Kidney glomerular epithelial cell (primary cell): Measurements from ENCODE around the gene CEP131.

ENCODE experiments used
- DNase-seq: peaks from one replicate; lab custom pipeline; 2025; lab: John Stamatoyannopoulos, UW

The CEP131 gene

DNA sequence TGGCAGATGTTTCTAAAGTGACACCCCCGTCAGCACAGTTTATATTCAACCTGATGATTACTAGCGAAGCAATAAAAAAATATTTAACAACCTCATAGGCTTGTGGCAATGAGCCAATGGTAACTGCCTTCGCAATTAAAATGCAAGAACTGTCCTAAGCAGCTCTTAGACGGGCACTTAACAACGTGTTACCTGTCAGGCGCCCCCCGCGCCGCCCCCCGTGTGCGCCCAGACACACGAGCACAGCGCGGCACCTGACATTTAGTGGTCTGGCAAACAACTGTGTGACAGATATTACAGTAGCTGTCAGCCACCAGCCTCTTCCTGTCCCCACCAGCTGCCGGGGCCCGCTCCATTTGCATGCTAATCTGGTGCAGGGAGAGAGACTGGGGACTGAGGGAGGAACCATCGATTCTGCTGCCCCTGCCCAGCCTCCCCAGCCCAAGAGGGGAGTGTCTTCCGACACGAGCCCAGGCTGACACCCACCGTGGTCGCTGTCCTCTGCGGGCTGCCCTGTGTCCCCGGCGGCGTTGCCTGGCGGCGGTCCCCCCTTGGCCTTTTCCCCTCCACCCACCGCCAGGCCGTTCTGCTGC is 29.0 kb upstream of the CEP131 start:
- DNase-seq = no peak

DNA sequence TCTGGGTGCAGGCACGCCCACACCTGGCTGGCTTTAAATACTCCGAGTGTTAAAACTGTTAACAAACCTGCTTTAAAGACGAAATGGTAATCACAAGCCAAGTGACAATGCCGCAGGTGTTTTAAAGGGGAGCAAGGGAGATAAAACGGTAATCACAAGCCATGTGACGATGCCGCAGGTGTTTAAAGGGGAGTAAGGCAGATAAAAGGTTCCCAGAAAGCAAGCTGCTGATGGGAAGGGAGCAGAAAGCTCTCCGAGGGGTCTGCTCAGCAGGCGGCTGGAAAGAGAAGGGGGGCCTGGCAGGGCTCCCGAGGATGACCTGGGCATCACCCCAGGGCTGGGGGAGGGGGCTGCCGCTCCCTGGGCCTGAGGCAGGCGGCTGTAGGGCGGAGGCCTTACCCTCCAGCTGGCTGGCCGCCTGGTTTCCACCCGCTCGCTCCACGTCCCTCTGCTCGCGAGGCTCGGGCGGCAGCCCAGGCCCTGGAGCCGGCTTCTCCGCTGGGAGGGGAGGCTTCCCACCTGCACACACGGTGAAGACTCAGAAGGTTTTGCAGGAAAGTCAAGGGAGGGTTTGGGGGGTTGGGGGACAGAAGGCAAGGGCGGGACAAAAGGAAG is 28.4 kb upstream of the CEP131 start:
- no peak for DNase-seq

GRCh38 chr17:81250286-81251093 is 27.7 kb upstream of the CEP131 start:
- no peak for DNase-seq

DNA sequence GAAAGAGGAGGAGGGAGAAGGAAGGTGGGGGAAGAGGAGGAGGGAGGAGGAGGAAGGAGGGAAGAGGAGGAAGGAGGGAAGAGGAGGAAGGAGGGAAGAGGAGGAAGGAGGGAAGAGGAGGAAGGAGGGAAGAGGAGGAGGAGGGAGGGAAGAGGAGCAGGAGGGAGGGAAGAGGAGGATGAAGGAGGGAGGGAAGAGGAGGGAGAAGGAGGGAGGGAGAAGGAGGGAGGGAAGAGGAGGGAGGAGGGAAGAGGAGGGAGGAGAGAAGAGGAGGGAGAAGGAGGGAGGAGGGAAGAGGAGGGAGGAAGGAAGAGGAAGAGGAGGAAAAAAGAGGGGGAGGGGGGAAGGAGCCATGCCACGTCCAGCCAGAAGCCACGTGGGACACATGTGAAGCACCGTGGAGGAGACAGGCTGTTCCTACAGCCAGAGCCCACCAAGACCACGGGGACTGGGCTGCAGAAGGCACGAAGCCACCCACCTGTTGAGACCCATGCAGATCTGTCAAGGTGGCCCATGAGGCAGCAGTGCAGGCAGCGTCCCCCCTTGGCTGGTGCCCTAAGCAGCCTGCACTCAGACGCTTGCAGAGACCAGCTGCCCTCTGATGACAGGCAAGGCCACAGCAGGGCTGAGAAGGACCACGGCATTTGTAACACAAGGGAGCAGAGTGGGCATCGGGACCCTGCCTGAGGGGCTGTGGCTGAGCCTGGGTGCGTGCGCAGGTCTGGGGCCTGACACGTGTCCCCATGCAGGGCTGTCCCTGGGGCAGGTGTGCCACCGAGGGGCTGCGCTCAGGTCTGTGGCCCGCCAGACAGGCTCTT is 26.7 kb upstream of the CEP131 start:
- DNase-seq = no peak

DNA sequence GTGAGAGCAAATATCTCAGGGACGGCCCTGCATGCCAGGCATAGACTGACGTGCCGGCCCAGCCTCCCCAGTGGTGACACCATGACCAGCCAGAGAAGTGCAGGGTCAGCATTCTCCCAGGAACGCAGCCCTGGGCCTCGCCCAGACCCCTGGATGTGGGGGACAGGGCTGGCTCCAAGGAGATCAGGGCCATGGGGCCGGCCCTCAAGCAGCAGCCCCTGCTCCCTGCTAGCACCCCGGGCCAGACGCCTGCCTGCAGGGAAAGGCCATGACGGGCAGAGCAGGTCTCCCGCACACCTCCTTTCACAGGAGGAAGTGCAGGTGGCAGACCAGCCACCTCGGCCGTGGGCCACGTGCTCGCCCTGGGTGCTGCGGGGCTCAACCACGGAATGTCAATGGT is 25.9 kb upstream of the CEP131 start:
- no peak for DNase-seq

- no peak for DNase-seq
These were observed 24.7 kb upstream of the CEP131 start for GRCh38 chr17:81247339-81247990.

DNA sequence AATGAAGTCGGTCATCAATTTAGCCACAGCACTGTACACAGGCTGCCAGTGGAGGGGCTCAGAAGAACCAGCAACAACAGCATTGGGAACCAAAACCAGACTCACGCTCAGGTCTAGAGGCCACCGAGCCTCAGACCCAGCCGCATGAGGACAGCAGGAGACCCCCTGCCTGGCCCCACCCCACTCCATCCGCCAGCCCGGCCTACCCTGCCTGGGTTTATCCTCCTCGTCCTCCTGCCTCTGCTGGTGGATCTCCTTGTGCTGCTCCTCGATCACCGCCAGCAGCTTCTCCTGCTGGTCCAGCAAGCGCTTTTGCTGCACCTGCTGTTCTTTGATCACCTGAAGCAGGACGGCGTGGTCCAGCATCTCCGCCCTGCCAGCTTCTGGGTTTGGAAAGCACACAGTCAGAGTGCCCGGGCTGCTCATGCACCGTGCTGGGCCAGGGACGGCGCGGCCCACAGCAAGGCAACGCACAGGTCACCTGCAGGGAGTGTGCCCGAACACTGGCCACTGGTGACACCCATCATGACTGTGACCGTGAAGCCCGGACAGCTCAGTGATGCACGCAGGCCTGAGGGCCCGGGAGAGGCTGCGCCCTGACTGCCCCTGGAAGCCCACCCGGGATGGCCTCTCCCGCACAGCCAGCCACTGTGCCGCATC is 24.0 kb upstream of the CEP131 start:
- DNase-seq = no peak

DNA sequence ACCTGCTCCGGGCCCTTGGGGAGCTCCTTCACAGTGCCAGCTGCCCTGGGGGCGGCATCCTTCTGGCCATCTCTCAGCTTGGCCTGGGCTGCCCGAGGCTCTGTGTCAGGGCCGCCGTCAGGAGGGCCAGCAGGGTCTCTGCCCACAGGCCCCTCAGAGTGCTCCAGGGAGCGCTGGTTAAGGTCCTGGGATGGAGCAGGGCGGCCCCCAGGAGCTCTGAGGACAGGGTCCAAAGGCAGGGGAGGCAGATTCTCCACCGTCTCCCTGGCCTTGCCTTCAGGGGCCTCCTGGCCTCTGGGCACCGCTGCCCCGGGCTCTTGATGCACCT is 23.5 kb upstream of the CEP131 start:
- no peak for DNase-seq

DNA sequence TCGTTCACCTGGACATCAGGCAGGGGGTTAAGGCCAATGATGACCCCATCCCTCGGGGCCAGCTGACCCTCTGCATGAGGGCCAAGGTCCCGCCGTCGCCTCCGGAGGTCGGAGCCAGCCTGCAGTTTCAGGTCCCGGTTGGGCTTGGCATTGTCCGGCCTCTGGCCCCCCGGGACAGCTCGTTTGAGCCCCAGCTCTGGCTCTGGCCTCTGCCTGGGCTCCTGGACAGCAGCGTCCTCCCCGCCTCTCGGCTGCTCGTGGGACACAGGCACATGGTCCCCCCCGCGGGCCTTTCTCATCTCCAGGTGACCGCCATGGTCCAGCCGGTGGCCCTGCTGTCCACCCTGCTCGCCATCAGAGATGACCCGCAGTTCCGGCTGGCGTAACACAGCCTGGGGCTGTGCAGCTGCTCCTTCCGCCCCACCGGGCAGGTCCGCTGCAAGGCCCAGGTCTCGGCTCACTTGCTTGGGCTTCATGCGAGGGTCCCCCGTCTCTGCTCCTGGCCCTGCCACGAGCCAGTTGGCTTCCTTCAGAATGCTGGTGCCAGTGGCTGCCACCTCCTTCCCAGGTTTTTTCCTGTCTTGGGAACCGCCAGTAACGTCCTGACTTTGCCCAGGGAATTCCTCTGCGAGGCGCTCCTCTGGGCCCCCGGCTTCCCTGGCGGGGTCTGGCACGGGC is 23.0 kb upstream of the CEP131 start:
- no peak for DNase-seq

DNA sequence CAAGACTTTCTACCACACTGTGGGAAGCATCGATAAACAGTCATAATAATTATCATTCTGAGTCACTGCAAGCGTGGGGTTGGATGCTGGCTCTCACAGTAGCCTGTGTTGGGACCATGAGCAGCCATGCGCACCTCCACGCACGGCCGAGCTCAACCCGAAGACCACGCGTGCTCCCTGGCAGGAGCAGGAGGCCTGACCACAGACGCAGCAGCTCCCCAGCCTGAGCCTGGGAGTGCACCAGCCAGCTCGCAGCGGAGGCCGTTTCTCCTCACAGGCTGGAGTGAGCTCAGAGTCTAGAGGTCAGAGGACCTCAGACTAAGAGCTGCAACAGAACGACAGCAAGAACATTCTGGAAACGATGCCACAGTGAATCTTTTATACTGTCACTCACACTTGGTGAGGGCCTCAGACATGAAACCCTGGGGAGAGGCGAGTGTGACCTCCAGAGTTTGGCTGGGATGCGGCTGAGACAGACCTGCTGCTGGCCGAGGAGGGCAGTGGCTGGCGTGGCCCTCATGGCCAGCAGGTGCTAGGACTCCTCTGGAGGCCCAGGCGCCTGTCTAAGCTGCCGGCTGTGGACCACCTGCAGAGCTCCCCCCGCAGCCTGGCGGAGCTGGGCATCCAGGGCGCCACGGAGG is 22.4 kb upstream of the CEP131 start:
- DNase-seq = peak; percentile 89

DNA sequence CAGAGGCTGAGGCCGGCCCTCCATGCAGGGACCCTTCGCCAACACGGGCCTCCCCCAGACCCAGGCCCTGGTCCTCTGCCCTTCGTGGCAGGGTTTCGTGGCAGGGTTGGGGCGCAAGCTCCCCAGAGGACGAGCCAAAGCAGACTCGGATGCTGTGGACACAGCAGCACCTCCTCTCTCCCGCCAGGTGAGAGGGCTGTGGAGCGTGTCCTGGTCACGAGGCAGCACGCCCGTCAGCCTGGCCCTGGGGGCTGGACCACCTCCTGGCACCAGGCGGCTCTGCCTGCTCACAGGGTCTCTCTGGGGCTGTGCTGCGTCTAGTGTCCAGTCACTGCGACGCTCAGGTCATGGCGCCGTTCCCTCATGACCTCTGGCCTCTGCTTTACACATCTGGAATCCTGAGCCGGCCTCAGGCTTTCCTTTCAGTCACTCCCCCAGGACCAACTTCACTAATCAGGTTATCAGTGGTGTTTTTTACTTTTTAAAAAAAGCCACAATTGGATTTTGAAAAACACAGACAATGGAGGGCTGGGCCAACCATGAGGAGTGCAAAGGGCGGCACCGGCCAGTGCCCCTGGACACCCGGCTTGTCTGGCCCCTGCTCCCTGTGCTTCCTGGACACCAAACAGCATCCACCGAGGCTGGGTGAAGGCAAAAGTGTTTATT is 21.7 kb upstream of the CEP131 start:
- DNase-seq = no peak

DNA sequence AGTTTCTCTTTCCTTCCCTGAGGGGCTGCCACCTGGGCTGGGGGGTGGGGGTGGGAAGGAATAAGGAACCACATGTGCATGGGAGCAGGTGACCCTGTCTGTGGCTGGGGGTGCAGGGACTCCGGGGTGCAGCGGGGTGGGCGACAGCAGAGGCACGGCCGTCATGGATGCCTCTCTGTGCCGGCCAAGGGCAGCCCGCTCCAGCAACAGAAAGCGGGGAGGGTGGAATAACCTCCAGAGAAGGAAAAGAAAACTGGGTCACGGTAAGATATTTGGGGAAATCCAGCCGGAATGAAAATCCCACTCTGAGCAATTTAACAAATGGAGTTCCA is 20.5 kb upstream of the CEP131 start:
- DNase-seq = no peak

GRCh38 chr17:81242421-81243332 is 19.9 kb upstream of the CEP131 start:
- no peak for DNase-seq

DNA sequence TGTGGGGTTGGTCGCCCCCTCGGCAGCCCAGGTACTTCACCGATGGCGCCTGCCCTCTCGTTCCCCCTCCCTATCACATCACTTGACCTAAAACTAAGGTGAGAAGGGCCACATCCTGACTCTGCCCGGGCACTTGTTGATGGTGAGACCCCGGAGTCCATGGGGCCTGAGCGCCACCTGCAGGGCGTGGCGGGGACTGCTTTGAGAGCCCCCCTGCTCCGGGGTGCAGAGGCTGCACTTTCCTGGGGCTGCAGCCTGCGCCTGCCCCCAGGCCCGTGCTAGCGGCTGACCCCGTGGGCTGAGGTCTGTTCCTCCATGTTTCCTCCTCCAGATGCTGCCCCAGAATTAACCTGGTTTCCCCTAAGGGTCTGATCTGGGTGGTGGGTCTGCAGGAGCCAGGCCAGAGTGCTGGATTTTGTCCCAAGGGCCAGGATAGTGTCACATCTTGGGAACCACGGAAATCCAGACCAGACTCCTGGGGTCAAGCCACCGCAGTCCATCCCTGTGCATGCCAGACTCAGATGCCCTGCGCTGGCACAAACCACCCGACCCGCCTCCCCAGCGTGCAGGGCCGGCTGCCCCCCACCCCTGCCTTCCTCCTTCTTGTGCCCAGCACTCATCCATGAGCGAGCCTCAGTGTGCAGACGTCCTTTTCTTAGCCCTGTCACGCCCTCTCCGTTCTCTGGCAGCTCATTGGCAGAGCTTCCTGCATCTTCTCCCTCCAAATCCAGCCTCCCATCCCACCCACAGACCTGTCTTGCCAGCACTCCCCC is 19.1 kb upstream of the CEP131 start:
- no peak for DNase-seq

- no peak for DNase-seq
These were observed 18.4 kb upstream of the CEP131 start for GRCh38 chr17:81241203-81241602.

GRCh38 chr17:81240761-81241160 is 18.0 kb upstream of the CEP131 start:
- DNase-seq = no peak

GRCh38 chr17:81239714-81240555 is 17.2 kb upstream of the CEP131 start:
- DNase-seq = no peak
